Stomach (tissue), 9 donors: Measurements from ENCODE around the gene LRRC46. TPM values are rescaled to one million over a fixed set of nuclear protein-coding genes. Genes with fewer than 3 reads are reported as not detected.
A peak's percentile ranks its signal among the peaks of the same experiment; 100 is the strongest.

Experiments
- DNase-seq, 2 donors: peaks; one replicate each; pipeline versions ENCODE4 v3.0.0 to v3.0.0-alpha.2; 2013 to 2019
- H3K27ac ChIP-seq, 5 donors: fragments of 200-600 bp in 4 of 5; sonication (generic) in 4 of 5; one replicate each; pipeline ENCODE4 v1.5.1; 2013 to 2019; ENCODE audit warnings: mild to moderate bottlenecking in 1 of 5, moderate library complexity in 1 of 5
- H3K27me3 ChIP-seq, 3 donors: fragments of 200-600 bp; sonication (generic); one replicate each; pipeline ENCODE4 v1.5.1; 2017 to 2019; ENCODE audit warnings: mixed run types in 1 of 3
- H3K36me3 ChIP-seq, 4 donors: fragments of 200-600 bp; sonication (generic); 1 replicate in 3 of 4; 2 replicates in 1 of 4; pipeline ENCODE4 v1.5.1; 2016 to 2019
- H3K4me1 ChIP-seq, 4 donors: fragments of 200-600 bp; sonication (generic); one replicate each; pipeline ENCODE4 v1.5.1; 2016 to 2019
- H3K4me3 ChIP-seq, 4 donors: fragments of 200-600 bp; sonication (generic) in 3 of 4; one replicate each; pipeline ENCODE4 v1.5.1; 2016 to 2019; ENCODE audit warnings: mild to moderate bottlenecking in 1 of 4
- H3K9me3 ChIP-seq, 4 donors: fragments of 200-600 bp; sonication (generic); one replicate each; pipeline ENCODE4 v1.5.1; 2016 to 2019
- CTCF ChIP-seq, 7 experiments: fragments of 450-650 bp in 4 of 7; fragments of 200-600 bp in 3 of 7; sonication (generic) in 3 of 7; IDR thresholded peaks; one replicate each; pipeline ENCODE4 v1.5.1; 2016 to 2019; ENCODE audit warnings: antibody characterized with exemption in 7 of 7, control low read depth in 2 of 7, mild to moderate bottlenecking in 1 of 7
- EP300 ChIP-seq: sonication (generic); formaldehyde crosslinking; IDR thresholded peaks from one replicate; pipeline ENCODE4 v1.6.1; 2017; ENCODE audit warnings: antibody characterized with exemption
- POLR2A ChIP-seq, 4 donors: fragments of 450-650 bp; IDR thresholded peaks; one replicate each; pipeline ENCODE4 v1.6.1; 2016; ENCODE audit warnings: antibody characterized with exemption in 4 of 4, control low read depth in 2 of 4, mild to moderate bottlenecking in 1 of 4, moderate library complexity in 1 of 4
- POLR2AphosphoS5 ChIP-seq, 3 donors: sonication (generic); formaldehyde crosslinking; IDR thresholded peaks; one replicate each; pipeline ENCODE4 v1.6.1; 2016; ENCODE audit warnings: antibody characterized with exemption in 3 of 3
- WGBS, 5 donors: extraction: QIAGEN DNeasy Blood & Tissue Kit in 3 of 5; methylation state at CpG; one replicate each; pipeline versions ENCODE4 v1.1.5 to v1.1.7; 2013 to 2018; 5-methylcytosine and 5-hydroxymethylcytosine counted together
- intact Hi-C: fragments of 100-400 bp; cut with DNase I; formaldehyde crosslinking; loops from one replicate; pipeline ENCODE4 v1.15.1; 2023; ENCODE audit warnings: low total_unique reads
- polyA plus RNA-seq, 3 donors: library from polyadenylated mRNA; stranded (reverse); fragments of 200-250 nt; gene quantifications; one replicate each; pipeline ENCODE4 v1.2.3, GENCODE V29; 2013
- total RNA-seq, 5 donors: library from RNA; depleted of rRNA; stranded (reverse); fragments of >200 nt; gene quantifications; one replicate each; pipeline versions ENCODE4 v1.1.0 to v1.2.3, GENCODE V29; 2014 to 2016
- donor health status: healthy with polysubstance abuse.
- donor health status: Bipolar disorder and iron deficiency.
- donor health status: healthy.

The LRRC46 gene
- total and polyA plus RNA-seq, 8 donors: 0.31 to 0.75 (median 0.48) TPM; not detected in 5

- H3K27ac ChIP-seq: no peak overlapping the region
- TF ChIP-seq CTCF (IDR thresholded peaks at IDR 0.05) (no peak), EP300 (no peak), POLR2A (IDR thresholded peaks at IDR 0.05) (no peak), POLR2AphosphoS5 (IDR thresholded peaks at IDR 0.05) (no peak)
- H3K36me3 ChIP-seq: peaks cover 60 to 71% (median 68%) of the 10 kb centered on the region in 4 donors
- no peak for DNase-seq
- H3K27me3 ChIP-seq: no peaks in the 10 kb centered on the region
- H3K9me3 ChIP-seq: no peaks in the 10 kb centered on the region
- 90 to 96% (median 95%) methylated on average over 11 of the region's 11 CpGs for WGBS, 5 donors
- no peak overlapping the region for H3K4me3 ChIP-seq
- intact Hi-C loops: no loop called here
- peaks cover 16 to 52% (median 36%) of the 10 kb centered on the region in 4 donors for H3K4me1 ChIP-seq
Measured at GRCh38 chr17:47818002-47818695, 13.3 kb upstream of the LRRC46 start.

GRCh38 chr17:47819475-47819874 is 12.0 kb upstream of the LRRC46 start:
- peaks cover 60 to 71% (median 68%) of the 10 kb centered on the region in 4 donors for H3K36me3 ChIP-seq
- peaks cover 16 to 45% (median 34%) of the 10 kb centered on the region in 4 donors for H3K4me1 ChIP-seq
- WGBS, 5 donors: 54 to 73% (median 69%) methylated on average over 8 to 10 of the region's 10 CpGs

GRCh38 chr17:47820033-47820789 is 11.3 kb upstream of the LRRC46 start:
- Histone ChIP-seq H3K4me3 (peak overlapping the region; percentile 59 to 77 (median 70)), H3K9me3 (no peaks in the 10 kb centered on the region), H3K4me1 (peaks cover 16 to 45% (median 33%) of the 10 kb centered on the region in 4 donors), H3K27ac (peak overlapping the region; percentile 63 to 88 (median 87)), H3K27me3 (no peaks in the 10 kb centered on the region), H3K36me3 (peaks cover 56 to 70% (median 68%) of the 10 kb centered on the region in 4 donors)
- DNase-seq: peak; percentile 81 to 84
- intact Hi-C loops: no loop called here
- 28 to 49% (median 39%) methylated on average over 12 of the region's 12 CpGs for WGBS, 5 donors
- TF ChIP-seq POLR2A (IDR thresholded peaks at IDR 0.05) (peak in 1 of 4 donors; percentile 43), EP300 (no peak), POLR2AphosphoS5 (IDR thresholded peaks at IDR 0.05) (peak in 2 of 3 donors; percentile 58 to 73), CTCF (IDR thresholded peaks at IDR 0.05) (no peak)

More at GRCh38 chr17:47819475-47819874, 12.0 kb upstream of the LRRC46 start:
- TF ChIP-seq POLR2A (IDR thresholded peaks at IDR 0.05) (no peak), CTCF (IDR thresholded peaks at IDR 0.05) (no peak), POLR2AphosphoS5 (IDR thresholded peaks at IDR 0.05) (no peak), EP300 (no peak)
- peak overlapping the region in 3 of 4 donors; percentile 17 to 77 (median 59) for H3K4me3 ChIP-seq
- H3K27me3 ChIP-seq: no peaks in the 10 kb centered on the region
- DNase-seq: no peak
- no peaks in the 10 kb centered on the region for H3K9me3 ChIP-seq
- peak overlapping the region in 4 of 5 donors; percentile 82 to 88 (median 87) for H3K27ac ChIP-seq
- intact Hi-C loops: no loop called here

GRCh38 chr17:47821031-47821423 is 10.4 kb upstream of the LRRC46 start:
- peaks cover 16 to 42% (median 33%) of the 10 kb centered on the region in 4 donors for H3K4me1 ChIP-seq
- no peak for DNase-seq
- no peaks in the 10 kb centered on the region for H3K9me3 ChIP-seq
- intact Hi-C loops: no loop called here
- WGBS, 5 donors: 0 to 9% (median 3%) methylated on average over 4 of the region's 4 CpGs
- TF ChIP-seq CTCF (IDR thresholded peaks at IDR 0.05) (no peak), EP300 (no peak), POLR2AphosphoS5 (IDR thresholded peaks at IDR 0.05) (no peak), POLR2A (IDR thresholded peaks at IDR 0.05) (no peak)
- peak overlapping the region; percentile 59 to 77 (median 70) for H3K4me3 ChIP-seq
- H3K27me3 ChIP-seq: no peaks in the 10 kb centered on the region
- peaks cover 55 to 70% (median 68%) of the 10 kb centered on the region in 4 donors for H3K36me3 ChIP-seq
- H3K27ac ChIP-seq: peak overlapping the region; percentile 63 to 88 (median 87)
